CD4-positive, alpha-beta memory T cell (primary cell): ENCODE data around the gene PRTFDC1. TPM values are rescaled to one million over a fixed set of nuclear protein-coding genes. Genes with fewer than 3 reads are reported as not detected.

Source experiments
- CTCF ChIA-PET: fragments of 350-600 bp; sonication (Branson Sonifier 250); formaldehyde crosslinking; loops from one replicate; lab custom pipeline; 2021; ENCODE audit warnings: inconsistent platforms; ENCODE audit not compliant: partially characterized antibody; lab: Charles Lee
- POLR2A ChIA-PET: fragments of 350-600 bp; sonication (Branson Sonifier 250); formaldehyde crosslinking; loops from one replicate; lab custom pipeline; 2021; ENCODE audit not compliant: partially characterized antibody; lab: Charles Lee
- DNase-seq, 5 donors: peaks; one replicate each; pipeline versions ENCODE4 v3.0.0 to v3.0.0-alpha.2; 2020 to 2022; ENCODE audit warnings: mixed read lengths in 1 of 5
- H3K27ac ChIP-seq: one replicate; pipeline ENCODE4 v1.7.0; 2013; ENCODE audit warnings: low read depth, low read length
- H3K27me3 ChIP-seq: 2 replicates; pipeline ENCODE4 v1.7.0; 2013; ENCODE audit warnings: mild to moderate bottlenecking, low read length, moderate library complexity; ENCODE audit not compliant: insufficient read depth
- H3K36me3 ChIP-seq: 2 replicates; pipeline ENCODE4 v1.7.0; 2013; ENCODE audit warnings: mild to moderate bottlenecking, low read length, moderate library complexity; ENCODE audit not compliant: insufficient read depth
- H3K4me1 ChIP-seq: 2 replicates; pipeline ENCODE4 v1.7.0; 2013; ENCODE audit warnings: mild to moderate bottlenecking, low read length, moderate library complexity; ENCODE audit not compliant: insufficient read depth
- H3K4me3 ChIP-seq, 2 donors: one replicate each; pipeline ENCODE4 v1.7.0; 2013; ENCODE audit warnings: low read length in 2 of 2, mild to moderate bottlenecking in 1 of 2
- H3K9me3 ChIP-seq, 2 donors: one replicate each; pipeline ENCODE4 v1.7.0; 2013; ENCODE audit warnings: low read length in 2 of 2, control low read depth in 1 of 2; ENCODE audit not compliant: control insufficient read depth in 1 of 2
- H3K27ac Mint-ChIP-seq, 7 donors: one replicate each; pipeline ENCODE4 v1.8.0; 2020 to 2021; ENCODE audit warnings: mixed read lengths in 7 of 7, mild to moderate bottlenecking in 6 of 7, inconsistent platforms in 3 of 7, moderate library complexity in 3 of 7
- H3K27me3 Mint-ChIP-seq, 2 donors: one replicate each; pipeline ENCODE4 v1.8.0; 2020 to 2021; ENCODE audit warnings: mixed read lengths in 2 of 2
- H3K36me3 Mint-ChIP-seq, 2 donors: one replicate each; pipeline ENCODE4 v1.8.0; 2020 to 2021; ENCODE audit warnings: mixed read lengths in 2 of 2, inconsistent platforms in 1 of 2, mild to moderate bottlenecking in 1 of 2
- H3K4me1 Mint-ChIP-seq, 4 donors: one replicate each; pipeline ENCODE4 v1.8.0; 2020 to 2021; ENCODE audit warnings: mixed read lengths in 4 of 4, mild to moderate bottlenecking in 1 of 4
- H3K4me3 Mint-ChIP-seq, 8 donors: one replicate each; pipeline ENCODE4 v1.8.0; 2020 to 2021; ENCODE audit warnings: mixed read lengths in 8 of 8, mild to moderate bottlenecking in 7 of 8, moderate library complexity in 6 of 8, inconsistent platforms in 3 of 8
- H3K9me3 Mint-ChIP-seq, 8 donors: one replicate each; pipeline ENCODE4 v1.8.0; 2020 to 2021; ENCODE audit warnings: mixed read lengths in 8 of 8, mild to moderate bottlenecking in 5 of 8, inconsistent platforms in 3 of 8, moderate library complexity in 1 of 8
- intact Hi-C: fragments of 100-400 bp; cut with micrococcal nuclease; formaldehyde crosslinking; loops from one replicate; pipeline ENCODE4 v1.15.1; 2023
- polyA plus RNA-seq, 2 donors: library from polyadenylated mRNA; unstranded; fragments of 300-500 nt; fragmentation: Illumina TruSeq; gene quantifications; one replicate each; pipeline ENCODE4 v1.2.3, GENCODE V29; 2021
- total RNA-seq, 2 experiments: library from RNA; stranded (reverse); gene quantifications; one replicate each; pipeline ENCODE4 v1.2.3, GENCODE V29; 2021

The PRTFDC1 gene
- total and polyA plus RNA-seq, 4 experiments from 2014 or later = 0.21 to 0.97 (median 0.31) TPM

GRCh38 chr10:24834869-24835268 is 117.5 kb downstream of the PRTFDC1 start:
- DNase-seq = no peak
- peaks cover 0 to 5% of the 10 kb centered on the region in 2 donors for H3K27me3 Mint-ChIP-seq
- H3K9me3 Mint-ChIP-seq = peaks cover 0 to 12% (median 9%) of the 10 kb centered on the region in 8 donors
- no peaks in the 10 kb centered on the region for H3K36me3 Mint-ChIP-seq
- H3K4me1 Mint-ChIP-seq = no peaks in the 10 kb centered on the region
- Histone ChIP-seq H3K4me3 (no peak overlapping the region), H3K36me3 (no peaks in the 10 kb centered on the region), H3K27me3 (no peaks in the 10 kb centered on the region), H3K4me1 (no peaks in the 10 kb centered on the region), H3K9me3 (no peaks in the 10 kb centered on the region), H3K27ac (no peak overlapping the region)
- intact Hi-C loops = no loop called here
- POLR2A ChIA-PET = no interaction called here
- H3K4me3 Mint-ChIP-seq = no peak overlapping the region
- CTCF ChIA-PET = interaction anchor here (0.5 kb wide), 1 partner anchor 10 kb away, joined by 3 read pairs; no protein-coding TSS in a partner anchor
- no peak overlapping the region for H3K27ac Mint-ChIP-seq

DNA sequence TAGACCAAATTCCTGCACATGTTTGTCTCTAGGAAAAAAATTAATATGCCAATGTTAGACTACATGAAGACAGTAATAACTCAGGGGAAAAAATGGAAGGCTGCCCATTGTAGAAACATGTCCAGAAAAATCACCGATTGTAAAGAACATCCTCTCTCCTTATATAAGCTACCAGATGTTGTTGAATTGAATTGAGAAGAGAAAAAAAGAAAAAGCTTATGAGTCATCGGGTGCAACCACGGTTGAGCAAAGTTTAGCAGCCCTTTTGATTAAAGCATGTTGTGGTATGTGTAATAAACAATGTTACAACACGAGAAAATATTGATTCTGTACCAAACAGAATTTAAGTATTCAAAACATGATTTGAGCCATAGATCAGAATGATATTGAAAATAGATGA is 126.4 kb downstream of the PRTFDC1 start:
- Histone ChIP-seq H3K27me3 (no peaks in the 10 kb centered on the region), H3K4me3 (no peak overlapping the region), H3K27ac (no peak overlapping the region), H3K36me3 (no peaks in the 10 kb centered on the region), H3K4me1 (peaks cover 14% of the 10 kb centered on the region), H3K9me3 (no peaks in the 10 kb centered on the region)
- intact Hi-C loops = loop anchor here (5.0 to 10.0 kb wide), 2 partner anchors 71 to 119 kb away; no protein-coding TSS in a partner anchor
- Mint-ChIP-seq H3K27ac (peak overlapping the region in 6 of 7 donors; percentile 13 to 70 (median 34)), H3K4me3 (peak overlapping the region; percentile 27 to 77 (median 66)), H3K4me1 (peaks cover 18 to 27% (median 21%) of the 10 kb centered on the region in 4 donors), H3K9me3 (peaks cover 0 to 2% (median 0%) of the 10 kb centered on the region in 8 donors), H3K36me3 (no peaks in the 10 kb centered on the region), H3K27me3 (no peaks in the 10 kb centered on the region)
- ChIA-PET POLR2A (interaction anchor here (0.7 to 0.8 kb wide), 3 partner anchors 62 to 103 kb away, joined by 3 read pairs; partner anchors contain the start of gene ARHGAP21), CTCF (interaction anchor here (1.5 kb wide), 1 partner anchor 26 kb away, joined by 7 read pairs; no protein-coding TSS in a partner anchor)
- DNase-seq = peak in 3 of 5 donors; percentile 3 to 17 (median 5)

- POLR2A ChIA-PET = interaction anchor here (0.7 kb wide), 1 partner anchor 102 kb away, joined by 3 read pairs; the partner anchor contains the start of gene ARHGAP21
- no peak overlapping the region for H3K27ac ChIP-seq
- H3K36me3 Mint-ChIP-seq = no peaks in the 10 kb centered on the region
- peak overlapping the region in 3 of 7 donors; percentile 14 to 72 (median 17) for H3K27ac Mint-ChIP-seq
- no peaks in the 10 kb centered on the region for H3K9me3 ChIP-seq
- DNase-seq = peak in 1 of 5 donors; percentile 8
- CTCF ChIA-PET = interaction anchor here (1.5 kb wide), 1 partner anchor 26 kb away, joined by 7 read pairs; no protein-coding TSS in a partner anchor
- H3K27me3 Mint-ChIP-seq = no peaks in the 10 kb centered on the region
- H3K4me3 ChIP-seq = no peak overlapping the region
- H3K4me3 Mint-ChIP-seq = peak overlapping the region in 5 of 8 donors; percentile 64 to 77 (median 67)
- no peaks in the 10 kb centered on the region for H3K36me3 ChIP-seq
- peaks cover 18 to 27% (median 21%) of the 10 kb centered on the region in 4 donors for H3K4me1 Mint-ChIP-seq
- no peaks in the 10 kb centered on the region for H3K27me3 ChIP-seq
- peaks cover 14% of the 10 kb centered on the region for H3K4me1 ChIP-seq
- intact Hi-C loops = loop anchor here (5.0 to 10.0 kb wide), 2 partner anchors 72 to 119 kb away; no protein-coding TSS in a partner anchor
- peaks cover 0 to 2% (median 0%) of the 10 kb centered on the region in 8 donors for H3K9me3 Mint-ChIP-seq
Measured at GRCh38 chr10:24825551-24825950, 126.9 kb downstream of the PRTFDC1 start.

DNA sequence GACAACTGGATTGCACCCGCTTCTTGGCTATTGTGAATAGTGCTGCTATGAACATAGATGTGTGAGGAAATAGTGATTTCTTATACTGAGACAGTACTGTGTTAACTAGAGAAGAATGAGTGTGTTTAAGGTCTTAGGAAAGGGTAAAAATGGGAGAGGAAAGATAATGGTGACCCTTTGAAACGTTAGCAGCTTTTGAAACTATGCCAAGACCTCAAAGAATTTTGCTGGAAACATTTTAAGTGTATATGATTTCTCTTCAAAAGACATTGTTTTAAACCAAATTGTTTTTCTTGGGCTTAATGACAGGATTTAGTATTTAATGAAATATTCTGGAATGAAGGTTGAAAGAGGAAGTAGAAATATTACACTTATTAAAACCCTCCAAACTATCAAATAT is 127.9 kb downstream of the PRTFDC1 start:
- Histone ChIP-seq H3K27me3 (no peaks in the 10 kb centered on the region), H3K4me3 (no peak overlapping the region), H3K9me3 (no peaks in the 10 kb centered on the region), H3K27ac (no peak overlapping the region), H3K36me3 (no peaks in the 10 kb centered on the region), H3K4me1 (peaks cover 14% of the 10 kb centered on the region)
- Mint-ChIP-seq H3K4me3 (no peak overlapping the region), H3K9me3 (peaks cover 0 to 2% (median 0%) of the 10 kb centered on the region in 8 donors), H3K27me3 (no peaks in the 10 kb centered on the region), H3K4me1 (peaks cover 18 to 27% (median 21%) of the 10 kb centered on the region in 4 donors), H3K27ac (peak overlapping the region in 1 of 7 donors; percentile 18), H3K36me3 (no peaks in the 10 kb centered on the region)
- CTCF ChIA-PET = interaction anchor here (0.8 kb wide), 1 partner anchor 96 kb away, joined by 3 read pairs; no protein-coding TSS in a partner anchor
- POLR2A ChIA-PET = no interaction called here
- intact Hi-C loops = loop anchor here (10.0 kb wide), 1 partner anchor 120 kb away; no protein-coding TSS in a partner anchor
- DNase-seq = no peak

DNA sequence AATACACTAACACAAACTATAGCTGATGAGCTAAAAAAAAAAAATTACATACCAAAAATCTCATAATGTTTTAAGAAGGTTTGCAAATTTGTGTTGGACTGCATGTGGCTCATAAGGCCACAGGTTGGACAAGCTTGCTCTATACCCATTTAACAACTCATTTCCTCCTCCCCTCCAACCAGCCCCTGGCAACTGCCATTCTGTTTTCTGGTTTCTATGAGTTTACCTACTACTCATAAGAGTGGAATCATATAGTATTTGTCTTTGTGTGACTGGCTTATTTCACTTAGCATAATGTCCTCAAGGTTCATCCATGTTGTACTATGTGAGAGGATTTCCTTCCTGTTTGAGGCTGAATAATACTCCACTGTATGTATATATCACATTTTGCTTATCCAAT is 128.3 kb downstream of the PRTFDC1 start:
- ChIA-PET CTCF (no interaction called here), POLR2A (no interaction called here)
- H3K36me3 Mint-ChIP-seq = no peaks in the 10 kb centered on the region
- Histone ChIP-seq H3K27me3 (no peaks in the 10 kb centered on the region), H3K4me3 (no peak overlapping the region), H3K4me1 (peaks cover 14% of the 10 kb centered on the region), H3K27ac (no peak overlapping the region), H3K9me3 (no peaks in the 10 kb centered on the region), H3K36me3 (no peaks in the 10 kb centered on the region)
- H3K4me1 Mint-ChIP-seq = peaks cover 18 to 27% (median 21%) of the 10 kb centered on the region in 4 donors
- DNase-seq = no peak
- H3K27me3 Mint-ChIP-seq = no peaks in the 10 kb centered on the region
- no peak overlapping the region for H3K4me3 Mint-ChIP-seq
- H3K9me3 Mint-ChIP-seq = peaks cover 0 to 2% (median 0%) of the 10 kb centered on the region in 8 donors
- H3K27ac Mint-ChIP-seq = peak overlapping the region in 1 of 7 donors; percentile 18
- intact Hi-C loops = loop anchor here (10.0 kb wide), 1 partner anchor 121 kb away; no protein-coding TSS in a partner anchor

DNA sequence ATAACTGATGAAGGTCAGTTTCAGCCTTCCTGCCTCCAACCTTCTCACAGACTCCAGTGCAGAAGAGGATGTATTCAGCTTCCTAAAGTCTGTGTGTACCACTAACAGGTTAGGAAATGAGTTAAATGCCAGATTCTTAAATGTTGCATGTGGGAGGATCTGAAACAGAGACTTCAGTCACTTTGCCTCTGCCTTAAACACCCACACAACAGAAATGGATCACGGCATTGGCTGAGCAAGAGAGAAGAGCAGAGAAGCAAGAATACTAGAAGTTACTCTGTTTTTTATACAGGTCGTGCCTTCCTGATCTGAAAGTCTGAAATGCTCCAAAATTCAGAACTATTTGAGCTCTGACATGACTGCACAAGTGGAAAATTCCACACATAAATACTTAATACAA is 129.8 kb downstream of the PRTFDC1 start:
- no peak overlapping the region for H3K4me3 Mint-ChIP-seq
- peaks cover 0 to 2% (median 0%) of the 10 kb centered on the region in 8 donors for H3K9me3 Mint-ChIP-seq
- no peak overlapping the region for H3K4me3 ChIP-seq
- no peak overlapping the region for H3K27ac ChIP-seq
- no peak for DNase-seq
- ChIA-PET POLR2A (no interaction called here), CTCF (no interaction called here)
- no peaks in the 10 kb centered on the region for H3K27me3 Mint-ChIP-seq
- intact Hi-C loops = loop anchor here (10.0 kb wide), 1 partner anchor 122 kb away; no protein-coding TSS in a partner anchor
- peaks cover 16 to 27% (median 19%) of the 10 kb centered on the region in 4 donors for H3K4me1 Mint-ChIP-seq
- no peaks in the 10 kb centered on the region for H3K36me3 ChIP-seq
- H3K9me3 ChIP-seq = no peaks in the 10 kb centered on the region
- no peaks in the 10 kb centered on the region for H3K27me3 ChIP-seq
- peak overlapping the region in 1 of 7 donors; percentile 69 for H3K27ac Mint-ChIP-seq
- H3K36me3 Mint-ChIP-seq = no peaks in the 10 kb centered on the region
- H3K4me1 ChIP-seq = peaks cover 14% of the 10 kb centered on the region

DNA sequence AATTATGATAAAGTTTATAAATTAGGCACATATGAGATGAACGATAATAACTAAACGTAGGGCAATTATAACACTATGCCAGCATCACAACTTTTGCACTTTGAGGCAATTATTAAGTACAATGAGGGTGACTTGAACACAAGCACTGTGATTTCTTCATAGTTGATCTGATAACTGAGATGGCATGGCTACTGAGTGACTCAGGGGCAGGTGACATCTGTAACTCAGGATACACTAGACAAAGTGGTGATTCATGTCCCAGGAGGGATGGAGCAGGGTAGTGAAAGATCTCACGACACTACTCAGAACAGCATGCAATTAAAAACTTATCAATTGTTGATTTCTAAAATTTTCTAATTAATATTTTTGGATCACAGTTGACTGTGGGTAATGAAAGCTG is 130.4 kb downstream of the PRTFDC1 start:
- ChIA-PET POLR2A (no interaction called here), CTCF (no interaction called here)
- H3K27ac ChIP-seq = no peak overlapping the region
- Mint-ChIP-seq H3K36me3 (no peaks in the 10 kb centered on the region), H3K4me3 (no peak overlapping the region), H3K27me3 (no peaks in the 10 kb centered on the region), H3K9me3 (peaks cover 0 to 3% (median 0%) of the 10 kb centered on the region in 8 donors), H3K27ac (peak overlapping the region in 2 of 7 donors; percentile 69), H3K4me1 (peaks cover 17 to 33% (median 19%) of the 10 kb centered on the region in 4 donors)
- intact Hi-C loops = loop anchor here (10.0 kb wide), 1 partner anchor 123 kb away; no protein-coding TSS in a partner anchor
- no peaks in the 10 kb centered on the region for H3K36me3 ChIP-seq
- no peak for DNase-seq
- H3K4me3 ChIP-seq = no peak overlapping the region
- H3K4me1 ChIP-seq = peaks cover 14% of the 10 kb centered on the region
- no peaks in the 10 kb centered on the region for H3K27me3 ChIP-seq
- H3K9me3 ChIP-seq = no peaks in the 10 kb centered on the region
